Liver (tissue), 9 donors: Measurements from ENCODE around the gene CD6. TPM values are rescaled to one million over a fixed set of nuclear protein-coding genes. Genes with fewer than 3 reads are reported as not detected.

ENCODE experiments used
- DNase-seq: peaks from one replicate; pipeline ENCODE4 v3.0.0-alpha.2; 2017; ENCODE audit warnings: low spot score
- H3K27ac ChIP-seq, 2 donors: one replicate each; pipeline ENCODE4 v1.7.0; 2013; ENCODE audit warnings: inconsistent platforms in 2 of 2, low read length in 2 of 2, control low read depth in 1 of 2, low read depth in 1 of 2, mild to moderate bottlenecking in 1 of 2
- H3K27me3 ChIP-seq, 4 donors: one replicate each; pipeline versions ENCODE4 v1.6.1 to v1.7.0; 2013; ENCODE audit warnings: low read length in 3 of 4, inconsistent platforms in 1 of 4, mild to moderate bottlenecking in 1 of 4, moderate library complexity in 1 of 4; ENCODE audit not compliant: control insufficient read depth in 4 of 4, insufficient read depth in 4 of 4
- H3K36me3 ChIP-seq, 4 donors: one replicate each; pipeline versions ENCODE4 v1.6.1 to v1.7.0; 2013; ENCODE audit warnings: low read length in 3 of 4, mild to moderate bottlenecking in 3 of 4, low read depth in 1 of 4, moderate library complexity in 1 of 4; ENCODE audit not compliant: control insufficient read depth in 4 of 4, insufficient read depth in 3 of 4
- H3K4me1 ChIP-seq, 4 donors: one replicate each; pipeline versions ENCODE4 v1.6.1 to v1.7.0; 2013; ENCODE audit warnings: low read length in 3 of 4, mild to moderate bottlenecking in 3 of 4, moderate library complexity in 1 of 4; ENCODE audit not compliant: control insufficient read depth in 4 of 4, insufficient read depth in 4 of 4
- H3K4me3 ChIP-seq, 3 donors: one replicate each; pipeline versions ENCODE4 v1.6.1 to v1.7.0; 2013; ENCODE audit warnings: low read length in 3 of 3, control low read depth in 1 of 3, low read depth in 1 of 3, mild to moderate bottlenecking in 1 of 3
- H3K9ac ChIP-seq, 2 donors: one replicate each; pipeline ENCODE4 v1.7.0; 2013; ENCODE audit warnings: low read length in 2 of 2, mild to moderate bottlenecking in 2 of 2, moderate library complexity in 2 of 2, control low read depth in 1 of 2, low read depth in 1 of 2
- H3K9me3 ChIP-seq, 4 donors: one replicate each; pipeline versions ENCODE4 v1.6.1 to v1.7.0; 2013; ENCODE audit warnings: low read length in 3 of 4; ENCODE audit not compliant: control insufficient read depth in 4 of 4
- EGR1 ChIP-seq, 2 donors: IDR thresholded peaks; 2 replicates each; pipeline ENCODE4 v1.6.1; 2016 to 2018; ENCODE audit warnings: antibody characterized with exemption in 2 of 2, low read depth in 2 of 2
- FOXA1 ChIP-seq: IDR thresholded peaks from 2 replicates; pipeline ENCODE4 v1.6.1; 2016; ENCODE audit warnings: antibody characterized with exemption
- FOXA2 ChIP-seq: IDR thresholded peaks from 2 replicates; pipeline ENCODE4 v1.6.1; 2016; ENCODE audit warnings: antibody characterized with exemption
- GABPA ChIP-seq, 2 donors: IDR thresholded peaks in 1 of 2; conservative IDR thresholded peaks in 1 of 2; 2 replicates each; pipeline ENCODE4 v1.6.1; 2016; ENCODE audit warnings: antibody characterized with exemption in 2 of 2, mild to moderate bottlenecking in 1 of 2, moderate library complexity in 1 of 2
- HNF4A ChIP-seq, 2 donors: conservative IDR thresholded peaks; 2 replicates each; pipeline ENCODE4 v1.6.1; 2016; ENCODE audit warnings: antibody characterized with exemption in 2 of 2, mild to moderate bottlenecking in 2 of 2
- HNF4G ChIP-seq: IDR thresholded peaks from 2 replicates; pipeline ENCODE4 v1.6.1; 2016; ENCODE audit warnings: antibody characterized with exemption
- JUND ChIP-seq, 2 donors: IDR thresholded peaks; 2 replicates each; pipeline ENCODE4 v1.6.1; 2016; ENCODE audit warnings: antibody characterized with exemption in 2 of 2
- RXRA ChIP-seq, 2 donors: IDR thresholded peaks; 2 replicates each; pipeline ENCODE4 v1.6.1; 2017 to 2018; ENCODE audit warnings: antibody characterized with exemption in 2 of 2, mild to moderate bottlenecking in 1 of 2
- SP1 ChIP-seq: IDR thresholded peaks from 2 replicates; pipeline ENCODE4 v1.6.1; 2018; ENCODE audit warnings: antibody characterized with exemption, mild to moderate bottlenecking
- TAF1 ChIP-seq: conservative IDR thresholded peaks from 2 replicates; pipeline ENCODE4 v1.6.1; 2016; ENCODE audit warnings: antibody characterized with exemption, mild to moderate bottlenecking
- YY1 ChIP-seq: IDR thresholded peaks from 2 replicates; pipeline ENCODE4 v1.6.1; 2016; ENCODE audit warnings: antibody characterized with exemption, mild to moderate bottlenecking
- WGBS: extraction: QIAGEN DNeasy Blood & Tissue Kit; methylation state at CpG from one replicate; pipeline ENCODE4 v1.1.7; 2013; 5-methylcytosine and 5-hydroxymethylcytosine counted together
- polyA plus RNA-seq, 2 donors: library from polyadenylated mRNA; stranded (reverse) in 1 of 2; unstranded in 1 of 2; fragments of 200-250 nt in 1 of 2; fragments of >200 nt in 1 of 2; fragmentation: Nextera tagmentation in 1 of 2; extraction: Ambion mirVana in 1 of 2; gene quantifications; one replicate each; pipeline versions ENCODE4 v1.2.1 to v1.2.3, GENCODE V29; 2013 to 2015
- total RNA-seq, 2 donors: library from RNA; depleted of rRNA; stranded (reverse); fragments of >200 nt; gene quantifications; one replicate each; pipeline ENCODE4 v1.2.3, GENCODE V29; 2014
- TF ChIP-seq, protein P1 (sequence below): IDR thresholded peaks from 2 replicates; pipeline ENCODE4 v1.6.1; 2016; ENCODE audit warnings: antibody characterized with exemption, mild to moderate bottlenecking
- TF ChIP-seq, protein P2 (sequence below): IDR thresholded peaks from 2 replicates; pipeline ENCODE4 v1.6.1; 2016; ENCODE audit warnings: antibody characterized with exemption
- TF ChIP-seq, protein P3 (sequence below): IDR thresholded peaks from 2 replicates; pipeline ENCODE4 v1.6.1; 2016; ENCODE audit warnings: antibody characterized with exemption
- TF ChIP-seq, protein P4 (sequence below): IDR thresholded peaks from 2 replicates; pipeline ENCODE4 v1.6.1; 2016; ENCODE audit warnings: antibody characterized with exemption
- TF ChIP-seq, protein P5 (sequence below): fragments of 150-350 bp; IDR thresholded peaks from 2 replicates; pipeline ENCODE4 v1.5.1; 2017; ENCODE audit warnings: improper control_type of control experiment, low read depth, low read length; ENCODE audit not compliant: missing input control
- donor health status: healthy.
- donor health status: healthy.
- donor health status: healthy.
- donor health status: healthy.
- donor health status: healthy.

CD6 gene
- total and polyA plus RNA-seq, 4 donors: 0.31 to 0.59 (median 0.45) TPM

DNA sequence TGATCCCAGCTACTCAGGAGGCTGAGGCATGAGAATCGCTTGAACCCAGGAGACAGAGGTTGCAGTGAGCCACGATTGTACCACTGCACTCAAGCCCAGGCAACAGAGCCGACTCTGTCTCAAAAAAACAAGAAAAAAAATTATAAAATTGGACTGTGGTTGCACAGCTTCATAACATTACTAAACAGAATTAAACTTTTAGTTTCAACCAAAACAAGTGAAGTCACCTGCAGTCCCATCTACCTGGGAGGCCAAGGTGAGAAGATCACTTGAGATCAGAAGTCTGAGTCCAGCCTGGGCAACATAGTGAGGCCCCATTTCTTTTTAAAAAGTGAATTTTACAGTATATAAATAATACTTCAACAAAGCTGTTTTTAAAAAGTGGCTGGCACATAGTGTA lies 83.0 kb downstream of the CD6 start:
- Histone ChIP-seq H3K4me1 (no peaks in the 10 kb centered on the region), H3K27me3 (no peaks in the 10 kb centered on the region), H3K36me3 (no peaks in the 10 kb centered on the region), H3K9me3 (no peaks in the 10 kb centered on the region), H3K27ac (no peak overlapping the region), H3K4me3 (no peak overlapping the region), H3K9ac (no peak overlapping the region)
- TF ChIP-seq YY1 (no peak), FOXA1 (no peak), GABPA (IDR thresholded peaks at IDR 0.05 in 1 of 2, conservative IDR thresholded peaks at IDR 0.05 in 1 of 2) (no peak), EGR1 (IDR thresholded peaks at IDR 0.05; ENCODE audit: low read depth in 2 of 2) (no peak), JUND (IDR thresholded peaks at IDR 0.05) (no peak), HNF4A (conservative IDR thresholded peaks at IDR 0.05) (no peak), HNF4G (no peak), FOXA2 (no peak), TAF1 (no peak)
- TF ChIP-seq, protein P1, sequence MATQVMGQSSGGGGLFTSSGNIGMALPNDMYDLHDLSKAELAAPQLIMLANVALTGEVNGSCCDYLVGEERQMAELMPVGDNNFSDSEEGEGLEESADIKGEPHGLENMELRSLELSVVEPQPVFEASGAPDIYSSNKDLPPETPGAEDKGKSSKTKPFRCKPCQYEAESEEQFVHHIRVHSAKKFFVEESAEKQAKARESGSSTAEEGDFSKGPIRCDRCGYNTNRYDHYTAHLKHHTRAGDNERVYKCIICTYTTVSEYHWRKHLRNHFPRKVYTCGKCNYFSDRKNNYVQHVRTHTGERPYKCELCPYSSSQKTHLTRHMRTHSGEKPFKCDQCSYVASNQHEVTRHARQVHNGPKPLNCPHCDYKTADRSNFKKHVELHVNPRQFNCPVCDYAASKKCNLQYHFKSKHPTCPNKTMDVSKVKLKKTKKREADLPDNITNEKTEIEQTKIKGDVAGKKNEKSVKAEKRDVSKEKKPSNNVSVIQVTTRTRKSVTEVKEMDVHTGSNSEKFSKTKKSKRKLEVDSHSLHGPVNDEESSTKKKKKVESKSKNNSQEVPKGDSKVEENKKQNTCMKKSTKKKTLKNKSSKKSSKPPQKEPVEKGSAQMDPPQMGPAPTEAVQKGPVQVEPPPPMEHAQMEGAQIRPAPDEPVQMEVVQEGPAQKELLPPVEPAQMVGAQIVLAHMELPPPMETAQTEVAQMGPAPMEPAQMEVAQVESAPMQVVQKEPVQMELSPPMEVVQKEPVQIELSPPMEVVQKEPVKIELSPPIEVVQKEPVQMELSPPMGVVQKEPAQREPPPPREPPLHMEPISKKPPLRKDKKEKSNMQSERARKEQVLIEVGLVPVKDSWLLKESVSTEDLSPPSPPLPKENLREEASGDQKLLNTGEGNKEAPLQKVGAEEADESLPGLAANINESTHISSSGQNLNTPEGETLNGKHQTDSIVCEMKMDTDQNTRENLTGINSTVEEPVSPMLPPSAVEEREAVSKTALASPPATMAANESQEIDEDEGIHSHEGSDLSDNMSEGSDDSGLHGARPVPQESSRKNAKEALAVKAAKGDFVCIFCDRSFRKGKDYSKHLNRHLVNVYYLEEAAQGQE: no peak
- TF ChIP-seq, protein P2, sequence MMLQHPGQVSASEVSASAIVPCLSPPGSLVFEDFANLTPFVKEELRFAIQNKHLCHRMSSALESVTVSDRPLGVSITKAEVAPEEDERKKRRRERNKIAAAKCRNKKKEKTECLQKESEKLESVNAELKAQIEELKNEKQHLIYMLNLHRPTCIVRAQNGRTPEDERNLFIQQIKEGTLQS: no peak
- TF ChIP-seq, protein P3, sequence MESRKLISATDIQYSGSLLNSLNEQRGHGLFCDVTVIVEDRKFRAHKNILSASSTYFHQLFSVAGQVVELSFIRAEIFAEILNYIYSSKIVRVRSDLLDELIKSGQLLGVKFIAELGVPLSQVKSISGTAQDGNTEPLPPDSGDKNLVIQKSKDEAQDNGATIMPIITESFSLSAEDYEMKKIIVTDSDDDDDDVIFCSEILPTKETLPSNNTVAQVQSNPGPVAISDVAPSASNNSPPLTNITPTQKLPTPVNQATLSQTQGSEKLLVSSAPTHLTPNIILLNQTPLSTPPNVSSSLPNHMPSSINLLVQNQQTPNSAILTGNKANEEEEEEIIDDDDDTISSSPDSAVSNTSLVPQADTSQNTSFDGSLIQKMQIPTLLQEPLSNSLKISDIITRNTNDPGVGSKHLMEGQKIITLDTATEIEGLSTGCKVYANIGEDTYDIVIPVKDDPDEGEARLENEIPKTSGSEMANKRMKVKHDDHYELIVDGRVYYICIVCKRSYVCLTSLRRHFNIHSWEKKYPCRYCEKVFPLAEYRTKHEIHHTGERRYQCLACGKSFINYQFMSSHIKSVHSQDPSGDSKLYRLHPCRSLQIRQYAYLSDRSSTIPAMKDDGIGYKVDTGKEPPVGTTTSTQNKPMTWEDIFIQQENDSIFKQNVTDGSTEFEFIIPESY: no peak
- TF ChIP-seq, protein P4, sequence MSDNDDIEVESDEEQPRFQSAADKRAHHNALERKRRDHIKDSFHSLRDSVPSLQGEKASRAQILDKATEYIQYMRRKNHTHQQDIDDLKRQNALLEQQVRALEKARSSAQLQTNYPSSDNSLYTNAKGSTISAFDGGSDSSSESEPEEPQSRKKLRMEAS: no peak
- TF ChIP-seq, protein P5, sequence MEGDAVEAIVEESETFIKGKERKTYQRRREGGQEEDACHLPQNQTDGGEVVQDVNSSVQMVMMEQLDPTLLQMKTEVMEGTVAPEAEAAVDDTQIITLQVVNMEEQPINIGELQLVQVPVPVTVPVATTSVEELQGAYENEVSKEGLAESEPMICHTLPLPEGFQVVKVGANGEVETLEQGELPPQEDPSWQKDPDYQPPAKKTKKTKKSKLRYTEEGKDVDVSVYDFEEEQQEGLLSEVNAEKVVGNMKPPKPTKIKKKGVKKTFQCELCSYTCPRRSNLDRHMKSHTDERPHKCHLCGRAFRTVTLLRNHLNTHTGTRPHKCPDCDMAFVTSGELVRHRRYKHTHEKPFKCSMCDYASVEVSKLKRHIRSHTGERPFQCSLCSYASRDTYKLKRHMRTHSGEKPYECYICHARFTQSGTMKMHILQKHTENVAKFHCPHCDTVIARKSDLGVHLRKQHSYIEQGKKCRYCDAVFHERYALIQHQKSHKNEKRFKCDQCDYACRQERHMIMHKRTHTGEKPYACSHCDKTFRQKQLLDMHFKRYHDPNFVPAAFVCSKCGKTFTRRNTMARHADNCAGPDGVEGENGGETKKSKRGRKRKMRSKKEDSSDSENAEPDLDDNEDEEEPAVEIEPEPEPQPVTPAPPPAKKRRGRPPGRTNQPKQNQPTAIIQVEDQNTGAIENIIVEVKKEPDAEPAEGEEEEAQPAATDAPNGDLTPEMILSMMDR: no peak
- WGBS: 91% methylated on average over 3 of the region's 3 CpGs
- DNase-seq: no peak

DNA sequence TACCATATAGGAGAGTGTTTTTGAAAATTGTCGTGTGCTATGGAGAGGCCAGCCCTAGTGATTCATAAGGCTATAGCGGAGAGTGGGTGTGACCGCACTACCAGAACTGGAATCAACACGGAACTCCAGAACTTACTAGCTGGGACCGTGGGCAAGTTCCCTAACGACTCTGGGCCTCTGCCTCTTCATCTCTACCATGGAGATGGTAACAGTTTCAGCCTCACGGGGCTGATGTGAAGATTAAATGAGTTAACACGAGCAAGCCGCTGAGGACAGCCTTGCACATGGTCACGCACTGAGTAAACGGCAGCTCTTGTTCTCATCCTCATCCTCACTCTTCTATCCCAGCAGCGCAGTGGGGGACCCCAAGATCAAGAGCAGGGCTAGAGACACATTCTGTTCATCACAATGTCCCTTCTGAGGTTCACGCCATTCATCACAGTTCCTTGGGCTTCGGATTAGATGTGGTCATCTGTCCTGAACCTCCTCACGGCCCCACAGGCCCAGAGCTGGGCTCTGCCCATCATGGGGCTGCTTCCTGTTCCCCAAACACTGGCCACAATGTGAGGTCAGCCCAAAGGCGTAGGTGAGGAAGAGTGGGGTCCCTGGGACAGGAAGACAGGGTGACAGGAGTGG lies 83.6 kb downstream of the CD6 start:
- DNase-seq: no peak
- no peaks in the 10 kb centered on the region for H3K27me3 ChIP-seq
- 88% methylated on average over 16 of the region's 16 CpGs for WGBS
- H3K4me1 ChIP-seq: no peaks in the 10 kb centered on the region
- TF ChIP-seq RXRA (IDR thresholded peaks at IDR 0.05) (no peak), HNF4A (conservative IDR thresholded peaks at IDR 0.05) (no peak), SP1 (no peak), JUND (IDR thresholded peaks at IDR 0.05) (no peak), YY1 (no peak), FOXA2 (no peak), GABPA (IDR thresholded peaks at IDR 0.05 in 1 of 2, conservative IDR thresholded peaks at IDR 0.05 in 1 of 2) (no peak)
- TF ChIP-seq, protein P3: no peak
- TF ChIP-seq, protein P5: no peak
- no peak overlapping the region for H3K27ac ChIP-seq
- no peaks in the 10 kb centered on the region for H3K36me3 ChIP-seq
- H3K9ac ChIP-seq: no peak overlapping the region
- H3K4me3 ChIP-seq: no peak overlapping the region
- H3K9me3 ChIP-seq: no peaks in the 10 kb centered on the region
